ENCODE results near the gene RPS21.

The RPS21 gene

DNA sequence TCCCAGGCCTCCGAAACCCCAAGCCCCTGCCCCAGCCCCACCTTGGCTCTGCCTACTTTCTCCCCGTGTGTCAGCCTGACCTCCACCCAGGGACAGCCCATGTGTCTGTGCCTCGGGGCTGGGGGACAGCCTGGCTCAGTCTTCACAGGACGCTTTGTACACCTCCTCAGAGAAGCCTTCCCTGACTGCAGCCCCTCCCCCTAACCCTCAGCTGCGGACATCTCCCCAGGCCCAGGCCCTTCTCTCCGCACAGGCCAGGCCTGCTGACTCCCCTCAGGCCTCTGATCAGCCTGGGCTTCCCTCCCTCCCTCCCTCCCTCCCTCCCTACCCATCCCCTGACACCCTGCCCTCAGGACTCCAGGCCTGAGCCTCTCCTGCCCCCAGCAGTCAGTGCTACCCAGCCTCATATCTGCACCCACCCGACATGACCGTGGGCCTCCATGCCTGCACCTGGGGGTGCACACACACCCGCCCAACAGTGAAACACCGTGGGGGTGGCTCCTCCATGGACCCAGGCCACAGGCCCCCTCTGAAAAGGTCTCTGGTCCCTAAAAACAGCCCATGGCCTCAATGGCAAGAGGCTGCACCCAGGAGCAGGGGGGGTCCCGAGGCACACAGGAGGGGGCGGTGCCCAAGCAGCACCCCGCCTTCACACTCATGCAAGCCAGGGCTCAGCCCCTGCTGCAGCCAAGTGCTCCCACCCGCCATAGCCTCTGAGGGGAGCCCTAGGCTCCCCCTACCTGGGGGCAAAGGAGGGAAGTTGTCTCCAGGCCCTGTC lies 32.7 kb upstream of the RPS21 start:
- no peak for DNase-seq (ENCODE audit: low spot score)

DNA sequence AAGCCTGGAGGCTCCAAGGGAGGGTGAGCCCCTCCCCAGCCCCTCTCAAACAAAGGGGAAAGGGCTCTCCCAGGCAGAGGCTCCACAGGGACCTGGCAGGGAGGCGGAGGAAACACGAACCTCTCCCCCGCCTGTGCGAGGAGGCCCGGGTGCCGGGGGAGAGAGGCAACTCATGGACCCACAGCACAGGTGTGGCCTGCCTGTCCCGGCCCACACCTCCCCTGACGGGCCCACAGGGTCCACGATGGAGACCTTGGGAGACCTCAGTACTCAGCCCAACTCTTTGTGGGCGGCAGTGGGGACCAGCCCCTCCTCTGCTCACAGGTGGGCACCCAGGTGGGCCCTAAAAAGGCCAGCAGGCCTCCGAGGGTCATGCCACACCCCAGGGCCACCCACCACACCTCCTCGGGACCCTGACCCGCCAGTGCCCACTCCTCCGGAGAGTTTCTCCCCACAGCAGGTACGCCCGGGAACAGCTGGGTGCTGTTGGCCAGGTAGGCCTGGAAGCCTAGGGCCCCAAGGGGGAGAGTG lies 32.0 kb upstream of the RPS21 start:
- DNase-seq (ENCODE audit: low spot score), result no peak

DNA sequence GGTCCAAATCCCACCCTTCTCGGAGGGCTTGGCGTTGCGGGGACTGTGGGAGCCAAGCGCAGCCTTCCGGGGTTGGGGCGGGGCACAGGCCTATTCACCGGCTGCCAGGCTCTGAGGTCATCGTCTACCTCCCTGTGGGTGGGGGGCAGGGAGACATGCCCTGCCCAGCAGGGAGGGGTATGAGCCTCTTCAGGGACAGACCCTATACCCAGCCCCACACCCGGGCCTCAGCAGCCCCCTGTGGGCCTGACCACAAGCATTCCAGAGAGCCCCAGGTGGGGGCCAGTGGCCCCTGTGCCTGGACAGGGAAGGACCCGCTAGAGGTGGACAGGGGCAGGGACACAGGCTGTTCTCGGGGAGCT lies 31.4 kb upstream of the RPS21 start:
- DNase-seq (ENCODE audit: low spot score), result peak; percentile 71

DNA sequence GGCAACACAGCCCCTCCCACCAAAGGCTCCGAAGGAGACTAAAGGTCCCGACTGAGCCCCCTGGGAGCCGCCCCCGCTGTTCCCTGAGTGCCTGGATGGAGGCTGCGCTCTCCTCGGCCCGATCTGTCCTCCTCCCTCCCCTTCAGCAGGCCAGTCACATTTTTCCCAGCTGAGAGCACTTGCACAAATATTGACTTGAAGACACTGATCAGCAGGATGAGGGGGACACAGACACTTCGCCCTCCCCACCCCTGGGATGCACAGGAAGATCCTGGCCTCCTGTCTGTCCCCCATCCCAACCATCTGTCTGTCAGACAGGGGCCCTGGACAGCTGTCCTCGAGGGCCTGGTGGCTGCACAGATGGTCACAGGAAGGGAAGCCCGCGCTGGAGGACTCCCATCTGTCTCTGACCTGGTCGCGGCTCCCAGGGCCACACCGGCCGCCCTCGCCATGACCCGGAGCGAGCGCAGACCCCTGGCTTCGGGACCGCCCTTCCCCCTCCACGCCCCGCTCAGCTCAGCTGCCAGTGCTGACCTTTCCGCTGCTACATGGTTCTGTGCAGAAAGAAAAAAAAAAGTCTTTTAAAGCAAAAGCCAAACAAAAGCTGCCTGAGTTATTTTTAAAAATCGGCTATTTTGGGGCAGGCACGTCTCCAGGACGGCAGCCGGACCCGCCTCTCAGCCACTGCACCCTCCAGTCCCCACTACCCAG lies 30.9 kb upstream of the RPS21 start:
- peak; percentile 52 for DNase-seq (ENCODE audit: low spot score)

DNA sequence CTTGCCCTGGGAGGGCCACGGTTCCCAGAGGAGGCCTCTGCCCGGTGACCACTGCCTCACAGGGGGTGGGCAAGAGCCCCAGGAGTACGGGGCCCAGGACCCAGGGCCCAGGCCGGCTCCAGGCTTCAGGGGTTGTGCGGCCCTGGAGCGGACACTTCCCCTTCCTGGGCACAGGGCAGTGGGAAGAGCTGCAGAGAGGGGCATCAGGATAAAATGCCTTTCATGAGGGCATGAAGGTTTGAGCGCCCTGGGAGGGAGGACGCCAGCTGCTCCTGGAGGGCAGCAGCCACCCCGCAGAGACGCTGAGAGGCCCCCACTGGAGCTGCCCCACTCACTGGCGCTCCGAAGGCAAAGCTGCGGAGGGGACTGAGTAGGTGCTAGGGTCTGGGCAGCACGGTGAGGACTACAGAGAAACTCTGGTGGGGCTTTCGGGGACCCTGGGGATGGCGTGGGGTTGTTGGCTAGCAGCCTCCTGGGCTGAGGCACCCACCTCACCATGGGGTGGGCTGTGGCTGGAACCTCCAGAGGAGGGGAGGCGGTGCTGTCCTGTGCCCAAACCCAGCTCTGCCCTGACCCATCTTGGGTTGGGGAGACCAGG lies 30.2 kb upstream of the RPS21 start:
- no peak for DNase-seq (ENCODE audit: low spot score)

DNA sequence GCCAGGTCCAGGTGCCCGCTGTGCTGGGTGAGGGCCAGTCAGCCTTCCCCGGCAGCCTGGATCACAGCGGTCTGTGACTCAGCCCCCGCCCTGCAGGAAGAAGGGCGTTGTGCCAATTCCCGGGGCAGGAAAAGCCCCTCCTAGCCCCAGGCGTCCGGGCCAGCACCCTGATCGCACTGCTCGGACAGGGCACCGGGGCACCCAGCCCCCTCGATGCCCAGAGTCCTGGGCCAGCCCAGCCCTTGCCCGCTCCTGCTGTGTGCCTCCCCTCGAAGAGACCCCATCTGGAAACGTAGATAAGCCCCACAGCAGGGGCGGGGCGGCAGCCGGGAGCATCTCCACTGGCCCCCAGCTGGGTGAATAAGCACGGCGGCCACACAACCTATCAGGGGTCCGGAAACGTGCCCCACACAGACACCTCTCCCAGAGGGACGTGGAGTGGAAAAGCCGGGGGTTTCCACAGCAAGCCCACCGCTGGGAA lies 29.7 kb upstream of the RPS21 start:
- peak; percentile 87 for DNase-seq (ENCODE audit: low spot score)

DNA sequence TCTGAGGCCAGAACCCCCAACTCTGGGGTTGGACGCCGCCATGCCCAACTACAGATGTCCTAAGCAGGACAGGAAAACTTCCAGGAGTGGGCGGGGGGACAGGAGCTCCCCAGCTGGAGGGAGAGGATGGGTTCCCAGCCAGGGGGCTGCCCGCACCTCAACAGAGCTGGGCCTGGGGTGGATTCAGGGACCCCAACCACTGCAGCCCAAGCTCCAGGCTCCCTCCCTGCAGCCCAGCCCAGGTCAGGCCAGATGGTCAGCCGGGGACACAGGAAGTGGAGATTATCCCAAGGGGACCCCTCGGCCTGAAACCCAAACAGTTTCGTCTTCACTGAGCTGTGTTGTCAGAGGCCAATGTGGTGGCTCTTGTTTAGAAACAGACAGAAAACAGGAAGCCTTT lies 29.2 kb upstream of the RPS21 start:
- DNase-seq (ENCODE audit: low spot score), result no peak

DNA sequence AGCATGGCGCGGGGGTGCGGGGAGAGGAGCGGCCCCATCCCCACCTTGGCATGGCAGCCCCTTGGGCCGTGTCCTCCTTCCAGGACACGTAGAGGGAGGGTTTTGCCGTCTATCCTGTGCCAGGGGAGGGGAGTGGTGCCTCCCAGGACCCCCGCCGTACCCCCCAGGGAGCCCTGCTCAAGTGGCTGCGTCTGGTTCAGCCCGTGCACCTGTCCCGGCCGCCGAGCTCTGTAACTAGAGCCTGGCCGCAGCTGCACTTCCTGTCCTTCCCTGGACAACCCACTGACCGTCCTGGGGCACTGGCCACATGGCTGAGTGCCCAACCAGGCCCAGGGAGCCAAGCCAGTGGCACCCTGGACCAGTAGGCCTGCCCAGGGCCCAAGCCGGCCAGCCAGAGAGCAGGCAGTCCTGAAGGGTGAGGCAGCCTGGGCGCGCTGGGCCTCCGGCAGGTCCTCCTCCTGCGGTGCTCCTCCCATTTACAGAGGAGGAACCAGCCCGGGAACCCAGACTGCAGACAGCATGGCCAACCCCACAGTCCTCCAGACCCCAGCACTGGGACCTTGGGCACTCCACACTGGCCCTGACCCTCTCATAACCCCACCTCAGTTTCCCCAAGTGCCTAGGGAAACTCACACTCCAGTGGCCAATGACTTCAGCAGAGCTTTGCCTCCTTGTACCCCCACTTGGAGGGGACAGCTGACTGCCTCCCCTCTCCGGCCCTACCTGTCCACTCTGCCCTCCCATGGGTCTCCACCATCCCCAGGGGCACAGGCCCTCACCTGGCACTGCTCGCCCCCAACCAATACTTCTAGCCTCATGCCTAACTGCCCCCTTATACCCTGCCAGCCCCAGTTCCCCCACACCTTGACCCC lies 28.5 kb upstream of the RPS21 start:
- peak; percentile 79 for DNase-seq (ENCODE audit: low spot score)

DNA sequence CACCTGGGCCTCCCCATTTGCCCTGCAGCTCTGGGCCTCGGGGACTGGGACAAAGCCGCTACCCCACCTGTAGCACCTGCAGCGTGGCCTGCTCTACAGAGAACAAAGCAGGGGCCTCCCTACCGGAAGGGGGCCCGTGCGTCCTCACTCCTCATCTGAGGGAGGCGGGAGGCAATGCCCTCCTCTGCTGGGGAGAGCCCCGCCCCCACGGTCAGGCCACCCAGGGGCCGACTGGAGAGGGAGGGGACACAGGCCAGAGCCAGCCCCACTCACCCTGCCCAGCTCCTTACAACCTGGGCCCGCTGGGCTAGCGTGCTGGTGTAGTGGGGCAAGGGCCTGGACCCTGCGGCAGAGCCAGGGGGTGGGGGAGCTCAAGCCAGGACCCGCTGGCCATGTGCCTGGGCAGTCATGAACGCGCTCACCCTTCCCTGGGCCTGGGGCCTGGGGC lies 27.8 kb upstream of the RPS21 start:
- no peak for DNase-seq (ENCODE audit: low spot score)

DNA sequence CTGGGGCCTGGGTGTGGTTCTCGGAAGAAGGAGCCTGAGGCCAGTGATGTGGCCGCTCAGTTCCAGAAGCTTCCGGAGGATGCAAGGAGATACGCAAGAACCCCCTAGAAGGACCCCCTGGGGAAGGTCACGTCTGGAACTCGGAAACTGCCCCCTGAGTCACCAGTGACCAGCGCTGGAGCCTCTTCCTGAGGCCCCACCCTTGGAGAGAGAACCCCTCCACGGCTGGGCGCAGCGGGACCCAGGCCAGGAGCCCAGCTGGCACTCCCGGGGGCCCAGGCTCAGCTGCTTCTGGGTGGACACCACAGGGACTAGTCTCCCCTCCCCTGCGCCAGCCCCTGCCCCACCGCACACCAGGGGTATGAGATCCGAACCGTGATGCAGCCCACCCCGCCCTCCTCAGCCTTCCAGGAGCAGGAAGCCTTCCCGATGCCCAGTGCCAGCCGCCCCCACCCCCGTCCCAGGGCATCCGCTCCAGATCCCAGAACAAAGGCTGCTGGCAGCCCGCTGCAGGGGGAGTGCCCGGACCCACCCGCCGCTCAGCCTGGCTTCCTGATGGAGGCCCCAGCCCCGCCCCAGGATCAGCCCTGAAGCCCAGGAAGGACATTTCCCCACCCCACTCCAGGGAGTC lies 27.3 kb upstream of the RPS21 start:
- peak; percentile 92 for DNase-seq (ENCODE audit: low spot score)

DNA sequence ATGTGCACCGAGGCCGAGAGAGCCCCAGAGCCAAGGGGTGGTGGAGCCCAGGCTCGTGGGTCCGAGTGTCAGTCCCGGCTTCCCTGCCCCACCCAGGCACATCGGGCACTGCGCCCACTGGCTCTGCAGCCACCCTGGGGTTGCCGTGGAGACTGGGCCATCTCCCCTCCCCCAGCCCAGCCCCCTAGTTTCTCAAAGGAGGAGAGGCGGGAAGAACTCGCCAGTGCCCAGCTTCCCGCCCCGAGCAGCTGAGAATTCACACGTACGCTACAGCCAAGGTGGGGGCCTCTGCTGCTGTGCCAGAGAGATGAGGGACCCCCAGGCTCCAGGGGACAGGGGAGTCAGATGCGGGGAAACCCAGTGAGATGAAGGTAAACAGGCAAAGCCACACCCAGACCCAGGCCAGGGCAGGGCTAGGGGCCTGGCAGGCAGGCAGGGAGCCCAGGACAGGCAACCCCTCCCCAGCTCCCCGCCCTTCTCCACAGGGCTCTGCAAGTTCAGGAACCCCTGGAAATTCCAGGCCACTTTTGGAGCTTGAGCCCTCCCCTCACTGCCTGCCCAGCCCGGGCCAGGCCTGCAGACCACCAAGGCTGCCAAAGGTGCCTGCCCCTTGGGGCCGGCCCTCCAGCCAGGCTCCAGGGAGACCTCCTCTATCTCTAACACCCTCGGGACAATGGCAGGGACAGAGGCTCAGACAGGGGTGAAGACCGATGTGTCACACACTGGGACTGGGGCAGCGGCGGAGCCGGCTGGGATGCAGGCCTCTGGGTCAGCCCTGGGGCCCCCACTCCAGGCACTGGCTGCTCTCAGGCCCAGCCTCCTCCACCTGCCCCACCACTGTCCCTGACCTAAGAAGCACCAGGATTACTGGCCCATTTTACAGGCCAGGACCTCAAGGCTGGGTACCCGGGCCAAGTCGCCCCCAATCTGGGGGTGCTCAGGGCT lies 25.8 kb upstream of the RPS21 start:
- no peak for DNase-seq (ENCODE audit: low spot score)

DNA sequence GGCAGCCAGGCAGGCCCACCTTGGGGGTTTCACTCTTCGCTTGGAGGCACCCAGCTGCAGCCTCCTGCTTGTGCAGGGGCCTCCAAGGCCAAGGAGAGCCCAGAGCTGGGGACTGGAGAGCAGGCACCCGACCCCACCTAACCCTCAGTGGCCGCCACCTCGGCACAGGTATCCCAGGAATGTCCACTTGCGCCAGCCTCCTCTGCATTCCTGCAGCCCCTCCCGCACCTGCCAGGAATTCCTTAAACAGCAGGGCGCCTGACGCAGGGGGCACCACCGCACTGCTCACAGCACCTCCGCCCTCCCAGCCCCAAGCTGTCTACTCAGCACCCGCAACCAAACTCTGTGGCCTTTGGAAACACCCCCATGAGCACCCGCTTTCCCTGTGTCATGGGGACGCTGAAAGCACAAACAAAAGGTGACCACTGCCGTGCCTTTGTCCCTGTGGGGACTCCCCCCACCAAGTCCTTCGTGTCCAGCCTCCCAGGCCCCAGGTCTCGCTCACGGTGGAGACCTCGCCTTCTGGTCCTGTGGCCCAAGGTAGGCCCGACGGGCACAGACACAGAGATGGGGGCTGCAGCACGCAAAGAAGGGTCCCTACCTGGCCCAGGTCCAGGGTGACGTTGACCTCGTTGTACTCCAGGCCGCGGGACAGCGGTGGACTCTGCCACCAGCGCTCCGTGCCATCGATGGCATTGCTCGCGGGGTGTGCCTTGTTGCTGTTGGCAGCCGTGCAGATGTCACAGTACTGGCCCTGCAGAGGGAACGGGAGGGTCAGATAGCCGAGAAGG lies 24.9 kb upstream of the RPS21 start:
- peak; percentile 92 for DNase-seq (ENCODE audit: low spot score)

DNA sequence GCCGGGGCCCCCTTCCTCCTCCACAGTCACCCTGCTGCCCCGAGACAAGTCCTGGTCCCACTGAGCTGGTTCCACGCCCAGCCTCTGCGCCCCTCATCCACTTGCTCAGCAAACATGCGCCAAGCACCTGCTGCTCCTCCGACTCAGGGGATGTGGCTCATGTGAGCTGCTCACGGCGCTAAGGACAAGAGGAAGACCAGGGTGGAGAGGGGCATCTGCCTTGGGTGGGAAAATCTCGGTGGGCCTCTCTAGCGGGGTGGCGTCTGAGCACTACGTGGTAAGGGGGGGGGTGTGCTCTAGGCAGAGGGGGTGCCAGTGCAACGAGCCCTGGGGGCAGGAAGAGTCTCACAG lies 24.3 kb upstream of the RPS21 start:
- DNase-seq (ENCODE audit: low spot score), result no peak

DNA sequence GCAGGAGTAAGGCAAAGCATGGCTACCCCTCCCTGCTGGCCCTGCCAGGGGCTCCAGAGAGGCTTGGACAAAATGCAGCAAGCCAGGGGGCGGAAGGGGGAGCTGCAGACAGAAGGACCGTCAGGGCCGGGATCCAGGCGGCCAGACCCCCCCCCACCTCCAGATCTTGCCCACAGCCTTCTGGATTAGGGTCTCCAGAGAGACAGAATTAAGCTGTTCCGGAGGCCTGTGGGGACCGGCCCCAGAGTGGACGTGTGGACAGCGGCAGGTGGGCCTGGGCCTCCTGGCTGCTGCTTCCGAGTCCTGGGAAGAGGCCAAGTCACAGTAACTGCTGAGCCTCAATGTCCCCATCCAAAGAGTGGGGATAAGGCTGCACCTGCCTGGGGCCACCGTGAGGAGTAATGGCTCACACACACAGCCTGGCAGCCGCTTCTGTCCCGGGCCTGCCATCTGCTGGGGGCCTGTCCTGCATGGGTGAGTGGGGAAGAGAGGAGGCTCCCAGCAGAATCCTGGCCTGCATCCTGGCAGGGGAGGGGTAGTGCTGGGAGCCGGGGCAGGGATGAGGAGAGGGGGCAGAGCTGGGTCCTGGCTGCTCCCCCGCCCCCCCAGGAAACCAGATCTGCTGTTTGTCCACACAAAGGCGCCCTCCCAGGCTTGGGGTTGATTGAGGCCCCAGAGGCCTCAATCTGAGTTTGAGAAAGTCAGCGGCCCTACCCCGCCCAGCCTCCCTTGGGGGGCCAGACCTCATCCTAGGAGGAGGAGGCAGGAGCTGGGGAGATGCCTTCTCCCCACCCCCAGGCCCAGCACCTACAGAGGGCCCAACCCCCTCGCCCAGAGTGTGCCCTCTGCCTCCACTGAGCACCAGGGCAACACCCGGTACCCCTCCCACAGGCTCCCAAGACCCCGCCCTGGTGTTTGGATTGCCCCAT lies 23.6 kb upstream of the RPS21 start:
- DNase-seq (ENCODE audit: low spot score), result peak; percentile 54

DNA sequence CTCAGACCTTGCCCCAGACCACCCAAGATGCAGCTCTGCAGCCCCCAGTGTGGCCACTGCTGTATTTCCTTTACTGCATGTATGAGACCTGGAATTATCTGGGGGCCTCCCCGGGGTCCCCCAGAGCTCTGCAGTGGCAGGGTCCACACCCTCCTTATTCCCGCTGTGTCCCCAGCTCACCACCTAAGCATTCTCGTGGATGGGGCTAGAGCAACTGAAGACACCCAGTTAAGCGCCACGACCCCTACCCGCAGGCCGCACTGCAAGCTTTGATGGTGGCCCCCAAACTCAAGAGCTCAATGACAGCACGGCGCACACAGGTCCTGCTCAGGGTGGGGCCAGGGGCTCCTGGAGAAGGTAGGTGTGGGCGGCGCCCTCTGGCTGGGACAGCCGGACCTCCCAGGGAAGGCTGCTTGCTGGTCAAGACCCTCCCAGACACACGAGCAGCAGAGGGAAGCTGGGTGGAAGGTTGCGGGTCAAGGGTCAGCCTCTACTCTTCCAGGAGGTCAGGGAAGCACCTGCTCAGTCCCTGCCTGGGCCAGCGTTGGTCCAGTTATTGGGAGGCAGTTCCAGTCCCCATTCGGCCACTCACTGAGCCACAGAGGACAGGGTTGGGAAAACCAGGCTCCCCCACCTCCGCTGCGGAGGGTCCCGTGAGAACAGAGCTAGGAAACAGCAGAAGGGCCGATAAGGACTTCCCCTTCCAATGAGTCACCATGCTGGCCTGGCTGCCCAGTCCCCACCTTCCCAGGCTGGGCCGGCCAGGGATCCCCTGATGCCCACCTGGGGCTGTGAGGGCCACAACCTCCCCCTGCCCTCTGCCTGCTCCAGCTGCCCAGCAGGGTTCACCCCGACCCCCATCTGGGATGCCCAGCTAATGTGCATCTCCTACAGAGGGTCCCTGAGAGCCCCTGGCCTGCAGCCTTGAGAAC lies 22.7 kb upstream of the RPS21 start:
- DNase-seq (ENCODE audit: low spot score), result no peak

DNA sequence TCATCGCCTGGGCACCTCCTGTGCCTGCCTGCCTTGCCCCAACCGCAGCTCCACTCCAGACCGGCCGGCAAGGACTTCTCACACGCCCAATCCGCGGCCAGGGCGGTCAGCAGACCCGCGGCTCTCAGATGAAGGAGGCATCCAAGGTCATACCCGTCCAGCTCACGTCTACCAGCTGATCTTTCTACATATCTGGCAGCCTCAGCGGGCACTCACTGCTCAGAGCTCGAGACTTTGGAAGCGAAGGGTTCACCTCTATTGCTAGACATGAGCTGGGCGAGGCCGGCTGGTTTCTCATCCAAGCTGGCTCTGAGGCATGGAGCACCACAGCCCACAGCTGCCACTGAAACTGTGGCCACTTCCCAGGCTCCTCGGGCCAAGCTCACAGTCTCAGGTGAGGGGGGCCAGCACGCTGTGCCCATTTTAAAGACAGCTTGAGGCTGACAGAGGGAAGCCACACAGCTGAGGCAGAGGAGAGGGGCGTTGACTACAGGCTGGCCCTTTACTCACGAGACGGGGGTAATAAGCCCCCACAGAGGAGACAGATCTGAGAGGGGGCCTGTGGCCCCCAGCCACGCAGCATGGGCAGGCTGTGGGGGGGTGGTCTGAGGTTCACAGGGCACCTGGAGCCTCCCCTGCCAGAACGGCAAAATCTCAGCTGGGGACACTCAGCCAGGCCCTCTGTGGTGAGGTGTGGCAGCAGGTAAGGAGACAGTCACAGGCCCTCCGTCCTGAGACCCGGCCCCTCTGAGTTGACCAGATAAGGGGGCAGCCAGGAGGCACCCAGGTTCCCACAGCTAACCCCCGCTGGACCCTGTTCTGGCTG lies 21.8 kb upstream of the RPS21 start:
- peak; percentile 47 for DNase-seq (ENCODE audit: low spot score)

Measured in kidney tubule cell (primary cell).